HG02973 (cell line): ENCODE data around the gene FADS6.

Experiments
- ATAC-seq: cut with Tn5 transposase; IDR thresholded peaks from one replicate; pipeline ENCODE4 v1.9.1; 2021; ENCODE audit warnings: moderate library complexity; ENCODE audit not compliant: unreplicated experiment

The FADS6 gene

GRCh38 chr17:74833501-74834377 is 59.7 kb downstream of the FADS6 start:
- ATAC-seq = peak; percentile 56

GRCh38 chr17:74832421-74832820 is 61.0 kb downstream of the FADS6 start:
- ATAC-seq = no peak

GRCh38 chr17:74831444-74832146 is 61.8 kb downstream of the FADS6 start:
- ATAC-seq = no peak

GRCh38 chr17:74830861-74831260 is 62.6 kb downstream of the FADS6 start:
- ATAC-seq = no peak

GRCh38 chr17:74827800-74828199 is 65.6 kb downstream of the FADS6 start:
- ATAC-seq = no peak
